Panc1 (cell line): ENCODE measurements around the gene TMEM256.

Source experiments
- CTCF ChIP-seq: fragments of 450-650 bp; IDR thresholded peaks from 2 replicates; pipeline ENCODE4 v1.5.1; 2017; ENCODE audit warnings: mild to moderate bottlenecking
- TF ChIP-seq, protein P1 (sequence below), 2 experiments: IDR thresholded peaks; 2 replicates each; pipeline ENCODE4 v1.6.1; 2011 to 2012; ENCODE audit warnings: low read depth in 2 of 2, control low read depth in 1 of 2, low read length in 1 of 2, mild to moderate bottlenecking in 1 of 2, moderate library complexity in 1 of 2; ENCODE audit not compliant: insufficient read depth in 1 of 2

GRCh38 chr17:7408863-7409262 lies 5.0 kb upstream of the TMEM256 start:
- no peak for TF ChIP-seq CTCF
- TF ChIP-seq, protein P1, sequence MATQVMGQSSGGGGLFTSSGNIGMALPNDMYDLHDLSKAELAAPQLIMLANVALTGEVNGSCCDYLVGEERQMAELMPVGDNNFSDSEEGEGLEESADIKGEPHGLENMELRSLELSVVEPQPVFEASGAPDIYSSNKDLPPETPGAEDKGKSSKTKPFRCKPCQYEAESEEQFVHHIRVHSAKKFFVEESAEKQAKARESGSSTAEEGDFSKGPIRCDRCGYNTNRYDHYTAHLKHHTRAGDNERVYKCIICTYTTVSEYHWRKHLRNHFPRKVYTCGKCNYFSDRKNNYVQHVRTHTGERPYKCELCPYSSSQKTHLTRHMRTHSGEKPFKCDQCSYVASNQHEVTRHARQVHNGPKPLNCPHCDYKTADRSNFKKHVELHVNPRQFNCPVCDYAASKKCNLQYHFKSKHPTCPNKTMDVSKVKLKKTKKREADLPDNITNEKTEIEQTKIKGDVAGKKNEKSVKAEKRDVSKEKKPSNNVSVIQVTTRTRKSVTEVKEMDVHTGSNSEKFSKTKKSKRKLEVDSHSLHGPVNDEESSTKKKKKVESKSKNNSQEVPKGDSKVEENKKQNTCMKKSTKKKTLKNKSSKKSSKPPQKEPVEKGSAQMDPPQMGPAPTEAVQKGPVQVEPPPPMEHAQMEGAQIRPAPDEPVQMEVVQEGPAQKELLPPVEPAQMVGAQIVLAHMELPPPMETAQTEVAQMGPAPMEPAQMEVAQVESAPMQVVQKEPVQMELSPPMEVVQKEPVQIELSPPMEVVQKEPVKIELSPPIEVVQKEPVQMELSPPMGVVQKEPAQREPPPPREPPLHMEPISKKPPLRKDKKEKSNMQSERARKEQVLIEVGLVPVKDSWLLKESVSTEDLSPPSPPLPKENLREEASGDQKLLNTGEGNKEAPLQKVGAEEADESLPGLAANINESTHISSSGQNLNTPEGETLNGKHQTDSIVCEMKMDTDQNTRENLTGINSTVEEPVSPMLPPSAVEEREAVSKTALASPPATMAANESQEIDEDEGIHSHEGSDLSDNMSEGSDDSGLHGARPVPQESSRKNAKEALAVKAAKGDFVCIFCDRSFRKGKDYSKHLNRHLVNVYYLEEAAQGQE (IDR thresholded peaks at IDR 0.05; ENCODE audit: insufficient read depth in 1 of 2, low read depth in 2 of 2, low read length in 1 of 2), result no peak
